ENCODE measurements around the gene TMEM175. TPM values are rescaled to one million over a fixed set of nuclear protein-coding genes. Genes with fewer than 3 reads are reported as not detected.

TMEM175 gene
- total RNA-seq, 1 donor, result 8.2 TPM

GRCh38 chr4:903066-904046 is 28.9 kb upstream of the TMEM175 start:
- no peak overlapping the region for H3K4me3 ChIP-seq (ENCODE audit: low read depth, low read length)
- TF ChIP-seq, protein P1, sequence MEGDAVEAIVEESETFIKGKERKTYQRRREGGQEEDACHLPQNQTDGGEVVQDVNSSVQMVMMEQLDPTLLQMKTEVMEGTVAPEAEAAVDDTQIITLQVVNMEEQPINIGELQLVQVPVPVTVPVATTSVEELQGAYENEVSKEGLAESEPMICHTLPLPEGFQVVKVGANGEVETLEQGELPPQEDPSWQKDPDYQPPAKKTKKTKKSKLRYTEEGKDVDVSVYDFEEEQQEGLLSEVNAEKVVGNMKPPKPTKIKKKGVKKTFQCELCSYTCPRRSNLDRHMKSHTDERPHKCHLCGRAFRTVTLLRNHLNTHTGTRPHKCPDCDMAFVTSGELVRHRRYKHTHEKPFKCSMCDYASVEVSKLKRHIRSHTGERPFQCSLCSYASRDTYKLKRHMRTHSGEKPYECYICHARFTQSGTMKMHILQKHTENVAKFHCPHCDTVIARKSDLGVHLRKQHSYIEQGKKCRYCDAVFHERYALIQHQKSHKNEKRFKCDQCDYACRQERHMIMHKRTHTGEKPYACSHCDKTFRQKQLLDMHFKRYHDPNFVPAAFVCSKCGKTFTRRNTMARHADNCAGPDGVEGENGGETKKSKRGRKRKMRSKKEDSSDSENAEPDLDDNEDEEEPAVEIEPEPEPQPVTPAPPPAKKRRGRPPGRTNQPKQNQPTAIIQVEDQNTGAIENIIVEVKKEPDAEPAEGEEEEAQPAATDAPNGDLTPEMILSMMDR (IDR thresholded peaks at IDR 0.05; ENCODE audit: insufficient read depth, low read depth, low read length), result no peak
- no peak for DNase-seq (ENCODE audit: low read depth)

DNA sequence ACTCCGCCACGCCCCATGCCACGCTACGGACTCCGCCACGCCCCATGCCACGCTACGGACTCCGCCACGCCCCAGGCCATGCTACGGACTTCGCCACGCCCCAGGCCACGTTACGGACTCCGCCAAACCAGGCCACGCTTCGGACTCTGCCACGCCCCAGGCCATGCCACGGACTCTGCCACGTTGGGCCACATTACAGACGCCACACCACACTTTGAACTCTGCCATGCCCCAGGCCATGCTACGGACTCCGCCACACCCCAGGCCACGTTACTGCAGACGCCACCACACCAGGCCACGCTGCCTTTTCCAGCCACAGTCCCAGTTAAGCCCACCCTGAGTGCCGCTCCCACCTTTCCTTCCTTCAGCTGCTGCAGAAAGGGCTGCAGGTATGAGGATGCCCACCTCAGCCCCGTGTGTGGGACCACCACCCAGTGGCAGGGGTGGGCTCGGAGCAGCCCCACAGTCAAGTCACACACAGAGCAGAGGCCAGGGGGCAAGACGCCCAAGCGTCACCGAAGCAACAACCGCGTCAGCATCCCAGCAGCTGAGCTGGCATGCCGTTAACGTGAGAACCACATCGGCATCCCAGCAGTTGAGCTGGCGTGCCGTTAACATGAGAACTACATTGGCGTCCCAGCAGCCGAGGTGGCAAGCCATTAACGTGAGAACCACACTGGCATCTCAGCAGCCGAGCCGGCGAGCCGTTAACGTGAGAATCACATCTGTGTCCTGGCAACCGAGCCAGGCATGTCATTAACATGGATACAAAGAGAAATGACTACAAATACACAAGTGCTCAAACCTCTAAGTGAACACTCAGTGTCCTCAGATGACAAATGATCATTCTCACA is 26.5 kb upstream of the TMEM175 start:
- no peak for DNase-seq (ENCODE audit: low read depth)
- H3K4me3 ChIP-seq (ENCODE audit: low read depth, low read length), result no peak overlapping the region
- TF ChIP-seq, protein P1 (IDR thresholded peaks at IDR 0.05; ENCODE audit: insufficient read depth, low read depth, low read length), result no peak

DNA sequence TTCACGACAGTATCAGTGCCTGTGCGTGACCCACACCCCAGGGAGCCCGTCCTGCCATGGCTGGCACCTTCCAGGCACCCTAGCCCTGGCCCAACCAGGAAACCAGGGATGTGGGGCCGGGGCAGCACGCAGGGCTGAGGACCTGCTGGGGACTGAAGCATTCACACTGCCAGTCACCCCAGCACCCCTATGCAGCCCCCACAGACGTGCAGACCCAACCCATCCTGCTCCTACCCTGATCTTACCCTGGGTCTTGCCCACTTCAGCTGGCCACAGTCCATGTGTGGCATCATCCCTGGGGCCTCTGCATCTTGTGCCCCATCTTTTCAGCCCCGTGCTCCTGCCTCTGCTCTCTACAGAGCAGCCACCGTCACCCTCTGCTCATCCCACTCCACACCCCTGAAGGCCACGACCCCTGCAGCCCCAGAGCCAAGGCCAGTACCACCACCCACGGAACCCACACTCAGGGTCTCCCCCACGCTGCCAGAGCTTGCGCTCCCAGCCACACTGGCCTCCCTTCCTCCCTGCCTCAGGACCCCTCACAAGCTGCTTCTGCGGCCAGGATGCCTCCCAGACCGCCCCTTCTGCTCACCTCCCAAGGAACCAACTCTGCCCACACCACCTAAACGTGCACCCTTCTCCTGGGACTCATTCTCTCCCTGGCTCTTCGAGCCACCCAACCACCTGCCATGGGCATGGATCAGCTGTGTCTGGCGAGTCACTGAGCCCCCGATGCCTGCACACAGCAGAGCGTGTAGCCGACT is 25.7 kb upstream of the TMEM175 start:
- DNase-seq (ENCODE audit: low read depth), result no peak
- H3K4me3 ChIP-seq (ENCODE audit: low read depth, low read length), result no peak overlapping the region
- TF ChIP-seq, protein P1 (IDR thresholded peaks at IDR 0.05; ENCODE audit: insufficient read depth, low read depth, low read length), result no peak

GRCh38 chr4:907103-907400 is 25.2 kb upstream of the TMEM175 start:
- no peak for DNase-seq (ENCODE audit: low read depth)
- no peak overlapping the region for H3K4me3 ChIP-seq (ENCODE audit: low read depth, low read length)
- TF ChIP-seq, protein P1 (IDR thresholded peaks at IDR 0.05; ENCODE audit: insufficient read depth, low read depth, low read length), result no peak

GRCh38 chr4:907691-908425 is 24.4 kb upstream of the TMEM175 start:
- TF ChIP-seq, protein P1 (IDR thresholded peaks at IDR 0.05; ENCODE audit: insufficient read depth, low read depth, low read length), result no peak
- DNase-seq (ENCODE audit: low read depth), result peak; percentile 57
- no peak overlapping the region for H3K4me3 ChIP-seq (ENCODE audit: low read depth, low read length)

- no peak for DNase-seq (ENCODE audit: low read depth)
- no peak overlapping the region for H3K4me3 ChIP-seq (ENCODE audit: low read depth, low read length)
- TF ChIP-seq, protein P1 (IDR thresholded peaks at IDR 0.05; ENCODE audit: insufficient read depth, low read depth, low read length), result no peak
These were observed 23.1 kb upstream of the TMEM175 start for GRCh38 chr4:909131-909571.

Data from fibroblast of villous mesenchyme (primary cell).